ENCODE measurements around the gene BBS1.

- TF ChIP-seq CTCF (conservative IDR thresholded peaks at IDR 0.05 in 1 of 2, IDR thresholded peaks at IDR 0.05 in 1 of 2; ENCODE audit: extremely low read depth in 1 of 2, insufficient read depth in 1 of 2, low read depth in 1 of 2, low read length in 2 of 2) (no peak), EZH2 (IDR thresholded peaks at IDR 0.05; ENCODE audit: borderline replicate concordance, low read length) (no peak)
These were observed 47.5 kb upstream of the BBS1 start for GRCh38 chr11:66462911-66463310.

Measured in mammary epithelial cell (primary cell).